NK-92 treated with Interleukin-12 subunit alpha and Interleukin-12 subunit beta, amount 100 ng/mL, for 24 hours (cell line): ENCODE results near the gene ABCD3.
"Not testable (repeated sequence)": the region's sequence is repeated elsewhere in the genome, so short reads cannot be mapped to it uniquely, and the experiment has no call there.

ENCODE experiments used
- DNase-seq: peaks from one replicate; lab custom pipeline; 2025; lab: John Stamatoyannopoulos, UW

Gene ABCD3

DNA sequence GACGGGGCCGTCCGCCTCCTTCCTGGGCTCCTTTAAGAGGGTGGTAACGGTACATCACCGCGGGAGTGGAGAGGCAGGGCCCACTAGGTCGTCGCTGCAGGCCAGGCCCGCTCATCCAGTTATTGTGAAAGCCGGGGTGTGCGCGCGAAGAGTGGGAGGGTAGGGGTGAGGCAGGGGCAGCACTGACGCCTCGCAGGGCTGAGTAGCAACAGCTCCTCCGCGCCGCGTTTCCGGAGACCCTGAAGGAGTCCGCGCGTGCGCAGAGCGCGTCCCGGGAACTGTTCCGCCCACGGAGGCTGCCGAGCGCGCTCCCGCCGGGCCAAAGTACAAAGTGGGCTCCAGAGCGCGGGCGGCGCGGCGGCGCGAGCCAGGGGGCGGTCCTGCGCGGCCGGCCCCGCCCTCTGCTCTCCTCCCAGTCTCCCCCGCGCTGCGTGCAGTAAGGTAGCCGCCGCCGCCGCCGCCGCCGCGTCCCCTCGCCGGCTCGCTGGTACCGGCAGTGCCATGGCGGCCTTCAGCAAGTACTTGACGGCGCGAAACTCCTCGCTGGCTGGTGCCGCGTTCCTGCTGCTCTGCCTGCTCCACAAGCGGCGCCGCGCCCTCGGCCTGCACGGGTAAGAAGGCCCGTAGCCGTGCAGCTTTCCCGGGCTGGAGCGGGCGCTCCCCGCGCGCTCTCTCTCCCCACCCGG lies at the start of gene ABCD3:
TSS of gene ABCD3 (plus strand) at position 412 of the 686 bp plus-strand sequence. CDS start at position 502, 90 bp downstream.
- DNase-seq, result peak; percentile 97

GRCh38 chr1:94372771-94373170 lies 45.4 kb upstream of the ABCD3 start:
- not testable (repeated sequence) for DNase-seq

- not testable (repeated sequence) for DNase-seq
Measured at GRCh38 chr1:94373311-94373710, 44.9 kb upstream of the ABCD3 start.

DNA sequence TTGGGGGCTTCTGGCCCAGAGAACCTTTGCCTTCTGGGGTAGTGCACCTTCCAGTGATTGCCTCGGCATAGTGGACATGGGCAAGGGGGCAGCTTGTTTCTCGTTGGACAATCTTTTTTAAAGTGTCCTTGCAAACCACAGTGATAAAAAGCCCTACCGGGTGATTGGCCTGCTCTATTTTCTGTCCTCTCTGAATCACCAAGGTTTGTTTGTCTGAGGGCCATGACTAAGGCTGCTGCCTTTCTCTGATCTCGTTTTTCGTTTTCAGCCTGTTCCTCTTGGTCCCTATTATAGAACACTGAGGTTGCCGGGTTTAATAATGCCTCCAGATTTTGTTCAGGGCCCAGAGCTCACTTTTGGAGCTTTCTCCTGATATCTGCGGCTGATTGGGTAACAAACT lies 42.5 kb upstream of the ABCD3 start:
- DNase-seq, result not testable (repeated sequence)

GRCh38 chr1:94378493-94378892 lies 39.7 kb upstream of the ABCD3 start:
- not testable (repeated sequence) for DNase-seq

DNA sequence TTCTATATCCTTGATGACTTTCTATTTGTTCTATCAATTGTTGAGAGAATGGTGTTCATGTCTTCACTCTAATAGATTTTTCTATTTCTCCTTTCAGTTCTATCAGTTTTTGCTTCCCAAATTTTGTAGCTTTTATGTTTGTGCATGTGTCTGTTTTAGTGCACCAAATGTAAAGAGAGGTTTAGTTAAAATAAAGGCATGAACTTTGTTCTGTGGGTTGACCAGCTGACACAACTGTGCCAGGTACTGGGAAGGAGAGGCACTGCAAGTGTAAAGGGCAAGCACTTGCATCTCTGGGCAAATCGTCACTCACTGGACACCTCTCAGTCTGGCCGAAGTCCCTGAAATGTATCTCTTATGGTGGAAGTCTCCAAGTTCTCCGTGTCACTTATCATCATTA lies 38.6 kb upstream of the ABCD3 start:
- DNase-seq, result no peak

DNA sequence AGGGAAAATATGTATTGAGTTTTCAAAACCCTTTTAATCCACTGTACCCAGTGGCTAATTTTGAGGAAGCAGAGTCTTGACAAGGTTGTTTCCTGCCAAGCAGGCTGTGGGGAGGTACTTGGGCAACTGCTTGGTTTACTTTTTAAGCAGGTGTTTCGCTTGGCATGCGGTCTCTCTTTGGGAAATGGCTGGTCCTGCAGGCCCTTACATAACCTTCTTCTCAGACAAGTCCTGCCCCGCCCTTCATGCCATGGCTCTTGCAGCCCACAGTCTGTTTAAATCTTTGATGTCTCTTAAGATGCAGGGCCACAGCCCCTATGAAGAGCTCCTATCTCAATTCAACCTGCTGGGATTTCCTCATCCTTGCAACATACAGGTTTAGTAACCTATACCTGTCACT lies 36.0 kb upstream of the ABCD3 start:
- DNase-seq, result no peak

- DNase-seq, result no peak
Measured at GRCh38 chr1:94383966-94384408, 34.2 kb upstream of the ABCD3 start.

DNA sequence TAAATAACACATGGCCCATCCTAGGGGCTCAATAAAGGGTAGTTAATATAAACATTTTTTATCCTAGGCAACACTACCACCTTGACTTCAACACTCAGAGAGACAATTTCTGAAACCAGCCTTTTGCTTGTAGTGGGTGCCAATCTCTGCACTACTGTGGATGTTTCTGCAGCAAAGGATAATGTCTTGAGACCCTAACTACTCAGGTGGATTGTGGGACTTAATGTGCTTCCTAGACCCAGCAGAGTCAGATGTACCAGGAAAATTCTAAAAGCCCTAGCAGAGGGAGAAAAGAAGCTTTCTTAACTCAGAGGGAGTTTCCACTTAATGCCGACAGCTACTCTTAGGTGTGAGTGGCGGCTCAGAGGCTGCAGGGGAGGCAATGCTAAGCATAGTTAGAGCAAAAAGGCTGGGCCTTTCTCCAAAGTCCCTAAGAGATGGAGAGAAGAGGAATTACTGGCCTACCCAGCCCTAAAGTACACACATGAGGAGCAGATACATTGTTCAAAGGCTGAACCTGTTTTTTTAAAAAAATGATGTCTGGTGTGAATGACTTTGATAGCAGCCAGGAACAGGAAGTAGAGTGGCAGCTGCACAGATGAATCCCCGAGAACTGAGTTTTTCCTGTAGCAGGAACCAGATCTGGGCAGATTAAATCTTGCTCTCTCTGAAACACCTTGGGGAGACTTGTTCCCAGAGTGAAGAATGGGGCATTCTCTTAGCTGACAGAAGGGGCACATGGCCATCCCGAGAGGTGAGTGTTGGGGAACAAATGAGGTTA lies 33.5 kb upstream of the ABCD3 start:
- DNase-seq, result no peak

DNA sequence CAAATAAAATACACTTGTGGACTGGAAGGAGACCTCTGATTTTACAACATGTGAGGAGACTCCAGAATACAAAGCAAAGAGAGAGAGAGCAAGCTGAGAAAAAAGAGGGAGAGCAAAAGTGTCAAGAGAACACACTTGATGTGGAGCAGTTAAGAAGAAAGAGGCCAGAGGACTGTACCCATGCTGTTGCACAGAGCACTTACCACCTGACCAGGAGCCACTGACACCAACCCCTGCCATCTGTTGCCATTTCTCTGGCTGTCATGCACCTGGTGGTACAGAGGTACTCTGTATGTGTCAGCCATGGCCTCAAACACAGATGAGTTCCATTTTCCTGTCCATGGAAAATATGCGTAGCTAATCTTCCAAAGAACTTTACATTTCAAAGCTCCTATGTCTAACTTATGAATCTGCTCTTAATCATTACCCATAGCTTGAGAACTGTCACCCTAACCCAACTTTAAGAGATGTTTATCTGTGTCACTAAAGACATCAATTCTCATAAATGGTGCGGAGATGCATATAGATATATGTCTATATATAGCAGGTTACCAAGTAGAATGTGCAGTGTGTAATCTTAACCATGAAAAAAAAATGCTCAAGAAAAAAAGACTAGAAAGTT lies 32.8 kb upstream of the ABCD3 start:
- no peak for DNase-seq

- DNase-seq, result no peak
Measured at GRCh38 chr1:94389298-94389697, 28.9 kb upstream of the ABCD3 start.

DNA sequence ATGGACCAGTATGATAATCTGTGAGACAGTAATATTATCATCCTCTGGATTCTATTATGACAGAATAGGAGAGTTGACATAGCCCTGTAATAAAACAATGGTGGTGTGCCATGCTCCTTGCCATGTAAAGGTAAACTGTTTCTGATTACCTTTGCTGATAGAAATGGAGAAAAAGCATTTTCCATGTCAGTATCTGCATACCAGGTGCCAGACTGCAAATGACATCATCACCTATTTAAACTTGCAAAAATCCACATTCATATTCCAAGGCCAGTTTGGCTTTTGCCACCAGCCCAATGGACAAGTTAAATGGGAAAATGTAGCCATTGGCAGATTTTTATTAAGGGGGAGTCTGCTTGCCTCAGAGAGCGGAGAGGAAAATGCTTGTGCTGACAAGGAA lies 23.9 kb upstream of the ABCD3 start:
- no peak for DNase-seq

- DNase-seq, result no peak
Measured at GRCh38 chr1:94395231-94395630, 23.0 kb upstream of the ABCD3 start.

- DNase-seq, result no peak
Measured at GRCh38 chr1:94395748-94396309, 22.4 kb upstream of the ABCD3 start.

- no peak for DNase-seq
Measured at GRCh38 chr1:94396356-94397010, 21.7 kb upstream of the ABCD3 start.

DNA sequence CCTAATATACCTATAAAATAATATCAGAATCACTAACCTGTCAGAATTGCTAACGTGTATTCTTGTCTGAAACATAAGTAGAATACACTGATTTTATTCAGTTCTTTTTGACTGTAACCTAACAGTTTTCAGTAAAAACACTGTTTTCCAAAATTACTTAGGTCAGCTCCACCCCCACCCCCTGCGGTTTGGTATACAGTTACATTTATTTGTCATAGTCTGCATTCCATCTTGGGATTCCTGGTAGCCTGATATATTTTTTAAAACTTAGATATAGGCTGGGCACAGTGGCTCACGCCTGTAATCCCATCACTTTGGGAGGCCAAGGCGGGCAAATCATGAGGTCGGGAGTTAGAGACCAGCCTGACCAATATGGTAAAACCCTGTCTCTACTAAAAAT lies 19.8 kb upstream of the ABCD3 start:
- no peak for DNase-seq

GRCh38 chr1:94399453-94399852 lies 18.7 kb upstream of the ABCD3 start:
- no peak for DNase-seq

GRCh38 chr1:94401206-94401605 lies 17.0 kb upstream of the ABCD3 start:
- no peak for DNase-seq

GRCh38 chr1:94406446-94406845 lies 11.7 kb upstream of the ABCD3 start:
- DNase-seq, result no peak

GRCh38 chr1:94408104-94408830 lies 9.9 kb upstream of the ABCD3 start:
- DNase-seq, result no peak

- DNase-seq, result no peak
Measured at GRCh38 chr1:94411237-94411636, 7.0 kb upstream of the ABCD3 start.
